Measurements from ENCODE around the gene RPTN. TPM values are rescaled to one million over a fixed set of nuclear protein-coding genes. Genes with fewer than 3 reads are reported as not detected.
A peak's percentile ranks its signal among the peaks of the same experiment; 100 is the strongest.

The RPTN gene, protein sequence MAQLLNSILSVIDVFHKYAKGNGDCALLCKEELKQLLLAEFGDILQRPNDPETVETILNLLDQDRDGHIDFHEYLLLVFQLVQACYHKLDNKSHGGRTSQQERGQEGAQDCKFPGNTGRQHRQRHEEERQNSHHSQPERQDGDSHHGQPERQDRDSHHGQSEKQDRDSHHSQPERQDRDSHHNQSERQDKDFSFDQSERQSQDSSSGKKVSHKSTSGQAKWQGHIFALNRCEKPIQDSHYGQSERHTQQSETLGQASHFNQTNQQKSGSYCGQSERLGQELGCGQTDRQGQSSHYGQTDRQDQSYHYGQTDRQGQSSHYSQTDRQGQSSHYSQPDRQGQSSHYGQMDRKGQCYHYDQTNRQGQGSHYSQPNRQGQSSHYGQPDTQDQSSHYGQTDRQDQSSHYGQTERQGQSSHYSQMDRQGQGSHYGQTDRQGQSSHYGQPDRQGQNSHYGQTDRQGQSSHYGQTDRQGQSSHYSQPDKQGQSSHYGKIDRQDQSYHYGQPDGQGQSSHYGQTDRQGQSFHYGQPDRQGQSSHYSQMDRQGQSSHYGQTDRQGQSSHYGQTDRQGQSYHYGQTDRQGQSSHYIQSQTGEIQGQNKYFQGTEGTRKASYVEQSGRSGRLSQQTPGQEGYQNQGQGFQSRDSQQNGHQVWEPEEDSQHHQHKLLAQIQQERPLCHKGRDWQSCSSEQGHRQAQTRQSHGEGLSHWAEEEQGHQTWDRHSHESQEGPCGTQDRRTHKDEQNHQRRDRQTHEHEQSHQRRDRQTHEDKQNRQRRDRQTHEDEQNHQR
- not detected for total RNA-seq

DNA sequence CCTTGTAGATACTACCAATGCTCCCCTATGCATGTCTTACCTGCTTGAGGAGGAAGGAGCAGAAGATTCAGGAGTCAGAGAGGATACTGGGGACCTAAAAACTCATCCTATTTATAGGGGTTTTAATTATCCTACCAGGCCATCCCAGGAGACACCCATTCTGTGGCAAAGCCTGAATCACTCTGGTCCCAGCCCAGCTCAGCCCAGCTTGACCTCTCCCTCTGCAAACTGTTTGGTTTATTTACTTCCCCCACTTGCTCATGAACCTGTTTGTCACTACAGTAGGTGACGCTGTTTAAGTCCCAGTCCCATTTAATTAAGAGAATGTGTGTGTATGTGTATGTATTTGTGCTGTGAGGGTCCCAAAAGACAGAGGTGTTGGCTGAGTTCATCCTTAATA lies at the start of gene RPTN:
RPTN (minus strand) TSS at position 85 of the 400 bp plus-strand sequence. CDS start 1,339 bp downstream, outside the sequence.
- intact Hi-C loops (cut with DNase I) = no loop called here
- ATAC-seq (no peak), DNase-seq (ENCODE audit: low spot score) (no peak)

GRCh38 chr1:152198982-152199381 lies 40.0 kb upstream of the RPTN start:
- intact Hi-C loops (cut with DNase I) = no loop called here
- no peak for DNase-seq (ENCODE audit: low spot score)

GRCh38 chr1:152197361-152197941 lies 38.4 kb upstream of the RPTN start:
- intact Hi-C loops (cut with DNase I) = no loop called here
- DNase-seq (ENCODE audit: low spot score) (no peak), ATAC-seq (no peak)

More at GRCh38 chr1:152198982-152199381, 40.0 kb upstream of the RPTN start:
- ATAC-seq = no peak

GRCh38 chr1:152191711-152192110 lies 32.7 kb upstream of the RPTN start:
- no peak for ATAC-seq
- DNase-seq (ENCODE audit: low spot score) = no peak
- intact Hi-C loops (cut with DNase I) = no loop called here

DNA sequence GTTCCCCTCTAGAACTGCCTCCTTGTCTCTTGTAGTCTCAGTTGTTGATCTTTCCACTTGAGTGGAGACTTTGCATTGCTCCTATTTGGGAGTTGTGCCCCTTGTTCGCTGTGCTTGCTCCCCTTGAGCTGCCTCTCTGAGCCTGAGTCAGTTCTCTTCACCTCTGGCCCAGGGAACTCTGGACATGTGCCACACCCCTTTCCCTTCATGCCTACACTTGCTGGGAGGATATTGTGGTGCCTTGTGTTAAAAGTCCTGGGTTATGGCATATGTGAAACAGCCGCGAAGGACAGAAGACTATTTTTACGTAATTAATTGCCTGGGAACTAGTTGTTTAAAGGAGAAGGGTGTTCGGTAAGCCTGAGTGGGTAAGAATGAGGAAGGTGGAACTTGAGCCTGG lies 32.2 kb upstream of the RPTN start:
- intact Hi-C loops (cut with DNase I) = no loop called here
- DNase-seq (ENCODE audit: low spot score) (no peak), ATAC-seq (no peak)

GRCh38 chr1:152190589-152190988 lies 31.6 kb upstream of the RPTN start:
- peak; percentile 42 for ATAC-seq
- no peak for DNase-seq (ENCODE audit: low spot score)
- intact Hi-C loops (cut with DNase I) = no loop called here

DNA sequence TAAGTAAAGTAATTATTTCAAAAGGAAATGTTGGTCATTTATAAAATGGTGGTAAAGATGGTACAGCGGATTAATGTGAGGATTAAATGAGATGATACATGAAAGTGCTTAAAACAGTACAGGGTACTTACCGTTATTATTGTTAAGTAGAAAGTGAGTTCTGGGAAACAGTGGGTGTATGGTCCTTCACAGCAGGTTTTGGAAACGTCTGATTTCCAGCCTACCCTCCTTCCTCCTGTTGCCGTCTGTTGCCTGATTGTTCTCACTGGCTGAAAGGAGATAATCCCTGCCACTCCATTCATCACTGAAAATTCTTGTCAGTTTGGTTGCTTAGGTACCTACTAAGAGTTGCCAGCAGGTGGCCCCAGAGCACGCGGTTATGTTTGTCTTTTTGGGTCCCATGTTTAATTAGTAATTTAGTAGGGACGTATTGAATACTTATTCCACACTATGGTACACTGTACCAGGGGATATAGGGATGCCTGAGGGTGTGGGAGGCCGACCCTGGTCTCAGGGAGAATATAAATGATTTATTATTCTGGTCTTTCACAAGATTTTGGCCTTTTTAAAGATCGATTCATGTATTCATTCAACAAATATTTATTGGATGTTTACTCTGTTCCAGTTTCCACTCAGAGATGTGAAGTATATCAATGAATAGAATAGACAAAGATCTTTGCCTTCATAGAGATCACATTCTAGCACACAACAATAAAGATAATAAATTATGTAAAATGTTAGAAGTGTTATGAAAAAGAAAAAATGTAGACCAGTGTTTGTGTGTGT lies 30.8 kb upstream of the RPTN start:
- peak; percentile 76 for DNase-seq (ENCODE audit: low spot score)
- intact Hi-C loops (cut with DNase I) = loop anchor here (10.0 kb wide), 2 partner anchors 135 to 255 kb away; no protein-coding TSS in a partner anchor
- peak; percentile 76 for ATAC-seq

- ATAC-seq (peak; percentile 88), DNase-seq (ENCODE audit: low spot score) (peak; percentile 84)
- intact Hi-C loops (cut with DNase I) = loop anchor here (10.0 kb wide), 2 partner anchors 134 to 256 kb away; no protein-coding TSS in a partner anchor
Measured at GRCh38 chr1:152188673-152189591, 29.9 kb upstream of the RPTN start.

GRCh38 chr1:152186556-152187285 lies 27.7 kb upstream of the RPTN start:
- ATAC-seq = no peak
- no peak for DNase-seq (ENCODE audit: low spot score)
- intact Hi-C loops (cut with DNase I) = loop anchor here (10.0 kb wide), 2 partner anchors 132 to 258 kb away; no protein-coding TSS in a partner anchor

DNA sequence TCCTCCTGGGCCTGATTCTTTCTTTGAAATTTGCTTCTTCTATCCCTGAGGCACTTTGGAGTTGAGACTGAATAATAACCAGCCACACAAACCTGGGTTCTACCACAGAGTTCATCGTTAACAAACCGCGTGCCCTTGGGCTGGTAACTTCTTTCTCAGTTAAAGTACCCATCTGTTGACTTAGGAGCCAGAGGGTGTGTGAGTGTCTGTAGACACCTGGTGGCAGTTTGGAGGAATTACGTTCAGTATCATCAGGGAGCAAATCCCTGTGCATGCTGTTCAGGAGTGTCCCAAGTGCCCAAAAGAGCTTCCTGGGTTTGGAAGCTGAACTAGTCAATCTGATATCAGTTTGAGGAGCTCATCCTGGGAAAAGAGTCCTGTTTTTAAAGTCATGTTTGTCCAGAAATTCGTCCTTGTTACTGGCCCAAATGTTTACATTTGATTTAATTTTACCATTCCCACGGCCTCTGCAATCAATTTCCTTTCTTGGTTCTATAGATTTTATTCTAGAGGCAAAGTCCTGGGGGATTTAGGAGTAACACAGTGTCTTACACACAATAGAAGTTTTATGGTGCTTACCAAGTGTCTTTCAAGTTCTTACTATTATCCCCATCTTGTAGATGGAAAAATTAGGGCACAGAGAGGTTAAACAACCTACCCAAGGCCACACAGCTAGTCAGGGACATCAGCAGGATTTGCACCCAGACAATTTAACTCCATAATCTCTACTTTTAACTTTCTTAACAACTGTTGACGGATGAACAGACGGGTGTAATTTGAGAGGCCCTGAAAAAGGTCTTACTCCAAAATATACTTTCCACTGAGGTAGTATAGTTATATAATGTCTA lies 26.7 kb upstream of the RPTN start:
- intact Hi-C loops (cut with DNase I) = loop anchor here (10.0 kb wide), 2 partner anchors 131 to 259 kb away; no protein-coding TSS in a partner anchor
- ATAC-seq (peak; percentile 46), DNase-seq (ENCODE audit: low spot score) (no peak)

GRCh38 chr1:152182944-152183361 lies 23.9 kb upstream of the RPTN start:
- ATAC-seq (peak; percentile 83), DNase-seq (ENCODE audit: low spot score) (no peak)
- intact Hi-C loops (cut with DNase I) = loop anchor here (10.0 kb wide), 2 partner anchors 128 to 262 kb away; no protein-coding TSS in a partner anchor

GRCh38 chr1:152182431-152182830 lies 23.4 kb upstream of the RPTN start:
- ATAC-seq (no peak), DNase-seq (ENCODE audit: low spot score) (no peak)
- intact Hi-C loops (cut with DNase I) = loop anchor here (10.0 kb wide), 2 partner anchors 128 to 262 kb away; no protein-coding TSS in a partner anchor

DNA sequence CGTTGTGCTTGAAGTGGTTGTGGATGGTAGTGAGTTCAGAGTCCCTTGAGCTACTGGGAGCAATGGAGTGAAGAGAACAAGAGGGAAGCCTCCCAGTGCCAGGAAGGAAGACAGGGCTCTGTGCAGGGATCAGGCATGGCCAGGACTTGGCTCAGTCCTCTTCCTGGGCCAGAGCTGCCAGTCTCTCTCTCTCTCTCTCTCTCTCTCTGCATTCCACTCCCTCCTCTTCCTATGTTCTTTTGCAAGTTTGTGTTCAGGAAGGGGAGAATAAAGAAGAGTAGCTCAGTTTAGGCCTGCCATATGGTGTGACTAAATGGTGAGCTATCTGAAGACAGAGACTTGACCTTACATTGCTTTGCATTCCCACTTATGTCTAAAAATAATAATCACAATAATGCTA lies 20.5 kb upstream of the RPTN start:
- intact Hi-C loops (cut with DNase I) = no loop called here
- ATAC-seq (no peak), DNase-seq (ENCODE audit: low spot score) (no peak)

- intact Hi-C loops (cut with DNase I) = no loop called here
- no peak for DNase-seq (ENCODE audit: low spot score)
- ATAC-seq = no peak
Measured at GRCh38 chr1:152170287-152170905, 11.4 kb upstream of the RPTN start.

- DNase-seq (ENCODE audit: low spot score) = no peak
- intact Hi-C loops (cut with DNase I) = no loop called here
- no peak for ATAC-seq
Measured at GRCh38 chr1:152169366-152170025, 10.5 kb upstream of the RPTN start.
